Measurements from ENCODE around the gene ITGBL1.

ITGBL1 gene

GRCh38 chr13:101648766-101649487 is 196.5 kb downstream of the ITGBL1 start:
- TF ChIP-seq CTCF (IDR thresholded peaks at IDR 0.05; ENCODE audit: borderline replicate concordance, insufficient read depth, low read depth, low read length): no peak
- H3K4me3 ChIP-seq (ENCODE audit: low read depth, low read length): no peak overlapping the region

- TF ChIP-seq CTCF (IDR thresholded peaks at IDR 0.05; ENCODE audit: borderline replicate concordance, insufficient read depth, low read depth, low read length): no peak
- H3K4me3 ChIP-seq (ENCODE audit: low read depth, low read length): no peak overlapping the region
Measured at GRCh38 chr13:101649488-101650126, 197.1 kb downstream of the ITGBL1 start.

- H3K4me3 ChIP-seq (ENCODE audit: low read depth, low read length): no peak overlapping the region
- TF ChIP-seq CTCF (IDR thresholded peaks at IDR 0.05; ENCODE audit: borderline replicate concordance, insufficient read depth, low read depth, low read length): no peak
Measured at GRCh38 chr13:101654883-101655282, 202.4 kb downstream of the ITGBL1 start.

- TF ChIP-seq CTCF (IDR thresholded peaks at IDR 0.05; ENCODE audit: borderline replicate concordance, insufficient read depth, low read depth, low read length): no peak
- H3K4me3 ChIP-seq (ENCODE audit: low read depth, low read length): no peak overlapping the region
Measured at GRCh38 chr13:101655435-101655834, 203.0 kb downstream of the ITGBL1 start.

- no peak overlapping the region for H3K4me3 ChIP-seq (ENCODE audit: low read depth, low read length)
- no peak for TF ChIP-seq CTCF (IDR thresholded peaks at IDR 0.05; ENCODE audit: borderline replicate concordance, insufficient read depth, low read depth, low read length)
Measured at GRCh38 chr13:101660711-101661110, 208.2 kb downstream of the ITGBL1 start.

GRCh38 chr13:101661839-101662238 is 209.4 kb downstream of the ITGBL1 start:
- no peak for TF ChIP-seq CTCF (IDR thresholded peaks at IDR 0.05; ENCODE audit: borderline replicate concordance, insufficient read depth, low read depth, low read length)

More at GRCh38 chr13:101661839-101662238, 209.4 kb downstream of the ITGBL1 start:
- no peak overlapping the region for H3K4me3 ChIP-seq (ENCODE audit: low read depth, low read length)
